Measurements from ENCODE around the gene ATG10. TPM values are rescaled to one million over a fixed set of nuclear protein-coding genes. Genes with fewer than 3 reads are reported as not detected.

The ATG10 gene
- polyA plus RNA-seq, 1 of the 3 experiments (the other 2 are of a cell fraction), result 3.2 TPM

GRCh38 chr5:82154776-82155175 lies 183.0 kb downstream of the ATG10 start (continued):
- TF ChIP-seq, protein P1, sequence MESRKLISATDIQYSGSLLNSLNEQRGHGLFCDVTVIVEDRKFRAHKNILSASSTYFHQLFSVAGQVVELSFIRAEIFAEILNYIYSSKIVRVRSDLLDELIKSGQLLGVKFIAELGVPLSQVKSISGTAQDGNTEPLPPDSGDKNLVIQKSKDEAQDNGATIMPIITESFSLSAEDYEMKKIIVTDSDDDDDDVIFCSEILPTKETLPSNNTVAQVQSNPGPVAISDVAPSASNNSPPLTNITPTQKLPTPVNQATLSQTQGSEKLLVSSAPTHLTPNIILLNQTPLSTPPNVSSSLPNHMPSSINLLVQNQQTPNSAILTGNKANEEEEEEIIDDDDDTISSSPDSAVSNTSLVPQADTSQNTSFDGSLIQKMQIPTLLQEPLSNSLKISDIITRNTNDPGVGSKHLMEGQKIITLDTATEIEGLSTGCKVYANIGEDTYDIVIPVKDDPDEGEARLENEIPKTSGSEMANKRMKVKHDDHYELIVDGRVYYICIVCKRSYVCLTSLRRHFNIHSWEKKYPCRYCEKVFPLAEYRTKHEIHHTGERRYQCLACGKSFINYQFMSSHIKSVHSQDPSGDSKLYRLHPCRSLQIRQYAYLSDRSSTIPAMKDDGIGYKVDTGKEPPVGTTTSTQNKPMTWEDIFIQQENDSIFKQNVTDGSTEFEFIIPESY (IDR thresholded peaks at IDR 0.05; ENCODE audit: borderline replicate concordance, low read depth), result no peak

DNA sequence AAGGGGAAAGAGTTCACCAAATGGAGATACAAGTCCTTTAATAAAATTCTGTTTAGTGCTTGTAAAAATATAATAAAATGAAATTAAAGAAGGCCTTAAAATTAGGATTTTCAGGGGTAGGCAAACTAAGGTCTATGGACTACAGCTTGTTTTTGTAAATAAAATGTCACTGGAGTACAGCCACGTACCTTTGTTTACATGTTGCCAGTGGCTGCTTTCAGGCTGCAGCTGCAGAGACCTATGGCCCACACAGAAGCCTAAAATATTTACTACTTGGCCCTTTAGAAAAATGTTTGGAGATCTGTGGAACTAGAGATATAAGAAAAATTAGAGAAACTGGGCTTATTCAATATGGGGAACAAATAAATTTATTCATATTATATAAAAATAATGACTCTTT lies 183.5 kb downstream of the ATG10 start:
- Histone ChIP-seq H3K9me3 (no peaks in the 10 kb centered on the region), H3K4me3 (ENCODE audit: low read depth in 2 of 2, low read length in 1 of 2) (no peak overlapping the region), H3K27me3 (ENCODE audit: insufficient read depth) (no peaks in the 10 kb centered on the region), H3F3A (replicated peaks; ENCODE audit: insufficient read depth) (no peaks in the 10 kb centered on the region), H3K4me2 (no peak overlapping the region), H3K4me1 (ENCODE audit: control insufficient read depth in 1 of 2, insufficient read depth in 2 of 2, low read depth in 1 of 2, low read length in 1 of 2) (peaks cover 0 to 17% of the 10 kb centered on the region in 2 experiments; a peak in 3 of 4 replicates), H2AFZ (ENCODE audit: low read depth) (no peak overlapping the region), H3K27ac (ENCODE audit: low read depth in 2 of 2, low read length in 1 of 2) (no peak overlapping the region), H3K9me2 (no peaks in the 10 kb centered on the region), H3K9ac (no peak overlapping the region), H3K79me2 (ENCODE audit: insufficient read depth) (no peaks in the 10 kb centered on the region), H4K20me1 (ENCODE audit: insufficient read depth) (no peaks in the 10 kb centered on the region), H3K36me3 (replicated peaks in 1 of 2; ENCODE audit: control insufficient read depth in 1 of 2, insufficient read depth in 2 of 2, low read length in 1 of 2) (no peaks in the 10 kb centered on the region)
- DNase-seq, result no peak
- TF ChIP-seq RAD21 (IDR thresholded peaks at IDR 0.05; ENCODE audit: low read length) (no peak), POLR2AphosphoS5 (IDR thresholded peaks at IDR 0.05; ENCODE audit: low read depth, low read length) (no peak)
- 57% methylated on average over 1 of the region's 1 CpG for WGBS (ENCODE audit: low lambda C conversion rate)
- POLR2A ChIA-PET, result no interaction called here
- CTCF ChIA-PET, result interaction anchor here (0.8 kb wide), 1 partner anchor 298 kb away, joined by 3 read pairs; no protein-coding TSS in a partner anchor

DNA sequence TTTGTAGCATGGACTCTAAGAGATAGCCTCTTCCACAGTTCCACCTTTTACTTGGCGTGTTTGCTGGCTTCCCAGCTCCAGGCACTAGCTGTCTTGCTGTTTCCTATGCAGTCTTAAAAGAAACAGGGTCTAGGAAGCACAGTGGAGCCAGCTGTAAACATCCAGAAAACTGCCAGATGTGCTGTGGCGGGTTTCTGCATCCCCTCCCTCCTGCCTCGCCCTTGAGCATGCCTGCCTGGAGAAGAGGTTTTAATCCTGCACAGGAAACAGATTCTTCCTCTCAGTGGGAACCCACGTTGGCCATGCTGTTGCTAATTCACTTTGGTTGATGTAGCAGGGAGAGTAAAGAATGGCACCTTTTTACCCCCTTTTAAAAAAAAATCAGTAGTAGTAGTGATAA lies 185.1 kb downstream of the ATG10 start:
- Histone ChIP-seq H3K9ac (no peak overlapping the region), H3K4me2 (no peak overlapping the region), H3K9me2 (no peaks in the 10 kb centered on the region), H3K27me3 (ENCODE audit: insufficient read depth) (no peaks in the 10 kb centered on the region), H3K4me3 (ENCODE audit: low read depth in 2 of 2, low read length in 1 of 2) (no peak overlapping the region), H3F3A (replicated peaks; ENCODE audit: insufficient read depth) (no peaks in the 10 kb centered on the region), H3K36me3 (replicated peaks in 1 of 2; ENCODE audit: control insufficient read depth in 1 of 2, insufficient read depth in 2 of 2, low read length in 1 of 2) (no peaks in the 10 kb centered on the region), H2AFZ (ENCODE audit: low read depth) (no peak overlapping the region), H3K4me1 (ENCODE audit: control insufficient read depth in 1 of 2, insufficient read depth in 2 of 2, low read depth in 1 of 2, low read length in 1 of 2) (peaks cover 0 to 4% of the 10 kb centered on the region in 2 experiments; a peak in 2 of 4 replicates), H3K9me3 (no peaks in the 10 kb centered on the region), H3K27ac (ENCODE audit: low read depth in 2 of 2, low read length in 1 of 2) (peak overlapping the region in 1 of 2 experiments; percentile 19; a peak in 1 of 4 replicates), H3K79me2 (ENCODE audit: insufficient read depth) (no peaks in the 10 kb centered on the region), H4K20me1 (ENCODE audit: insufficient read depth) (no peaks in the 10 kb centered on the region)
- ChIA-PET CTCF (interaction anchor here (1.3 kb wide), 2 partner anchors 9 to 301 kb away, joined by 4 to 6 read pairs; no protein-coding TSS in a partner anchor), POLR2A (no interaction called here)
- no peak for DNase-seq
- WGBS (ENCODE audit: low lambda C conversion rate), result 91% methylated on average over 4 of the region's 4 CpGs
- no peak for TF ChIP-seq EZH2phosphoT487 (IDR thresholded peaks at IDR 0.05; ENCODE audit: borderline replicate concordance, low read depth)
- no peak for TF ChIP-seq CTCF (IDR thresholded peaks at IDR 0.05)
- TF ChIP-seq FOXJ3 (CRISPR knock-in tag; IDR thresholded peaks at IDR 0.05), result no peak
- TF ChIP-seq SMC3 (IDR thresholded peaks at IDR 0.05; ENCODE audit: low read depth, low read length), result no peak
- TF ChIP-seq NRF1 (IDR thresholded peaks at IDR 0.05; ENCODE audit: low read depth, low read length), result no peak
- TF ChIP-seq, protein P2, sequence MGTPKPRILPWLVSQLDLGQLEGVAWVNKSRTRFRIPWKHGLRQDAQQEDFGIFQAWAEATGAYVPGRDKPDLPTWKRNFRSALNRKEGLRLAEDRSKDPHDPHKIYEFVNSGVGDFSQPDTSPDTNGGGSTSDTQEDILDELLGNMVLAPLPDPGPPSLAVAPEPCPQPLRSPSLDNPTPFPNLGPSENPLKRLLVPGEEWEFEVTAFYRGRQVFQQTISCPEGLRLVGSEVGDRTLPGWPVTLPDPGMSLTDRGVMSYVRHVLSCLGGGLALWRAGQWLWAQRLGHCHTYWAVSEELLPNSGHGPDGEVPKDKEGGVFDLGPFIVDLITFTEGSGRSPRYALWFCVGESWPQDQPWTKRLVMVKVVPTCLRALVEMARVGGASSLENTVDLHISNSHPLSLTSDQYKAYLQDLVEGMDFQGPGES (IDR thresholded peaks at IDR 0.05; ENCODE audit: low read depth, low read length), result no peak
- TF ChIP-seq TAF1 (IDR thresholded peaks at IDR 0.05; ENCODE audit: borderline replicate concordance, low read depth, low read length), result no peak
- TF ChIP-seq TCF12 (IDR thresholded peaks at IDR 0.05), result no peak
- no peak for TF ChIP-seq RCOR1 (IDR thresholded peaks at IDR 0.05; ENCODE audit: low read length)
- TF ChIP-seq JUND (IDR thresholded peaks at IDR 0.05), result no peak
